ENCODE measurements around the gene GRK4.

GRCh38 chr4:2939383-2940243 lies 23.8 kb upstream of the GRK4 start:
- TF ChIP-seq, protein P1, sequence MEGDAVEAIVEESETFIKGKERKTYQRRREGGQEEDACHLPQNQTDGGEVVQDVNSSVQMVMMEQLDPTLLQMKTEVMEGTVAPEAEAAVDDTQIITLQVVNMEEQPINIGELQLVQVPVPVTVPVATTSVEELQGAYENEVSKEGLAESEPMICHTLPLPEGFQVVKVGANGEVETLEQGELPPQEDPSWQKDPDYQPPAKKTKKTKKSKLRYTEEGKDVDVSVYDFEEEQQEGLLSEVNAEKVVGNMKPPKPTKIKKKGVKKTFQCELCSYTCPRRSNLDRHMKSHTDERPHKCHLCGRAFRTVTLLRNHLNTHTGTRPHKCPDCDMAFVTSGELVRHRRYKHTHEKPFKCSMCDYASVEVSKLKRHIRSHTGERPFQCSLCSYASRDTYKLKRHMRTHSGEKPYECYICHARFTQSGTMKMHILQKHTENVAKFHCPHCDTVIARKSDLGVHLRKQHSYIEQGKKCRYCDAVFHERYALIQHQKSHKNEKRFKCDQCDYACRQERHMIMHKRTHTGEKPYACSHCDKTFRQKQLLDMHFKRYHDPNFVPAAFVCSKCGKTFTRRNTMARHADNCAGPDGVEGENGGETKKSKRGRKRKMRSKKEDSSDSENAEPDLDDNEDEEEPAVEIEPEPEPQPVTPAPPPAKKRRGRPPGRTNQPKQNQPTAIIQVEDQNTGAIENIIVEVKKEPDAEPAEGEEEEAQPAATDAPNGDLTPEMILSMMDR (IDR thresholded peaks at IDR 0.05; ENCODE audit: low read depth, low read length, missing input control) = no peak
- no peak for TF ChIP-seq RXRA (IDR thresholded peaks at IDR 0.05)

Measured in liver (tissue), 3 donors.